Naive thymus-derived CD8-positive, alpha-beta T cell (primary cell): ENCODE results near the gene ADAMTS7. TPM values are rescaled to one million over a fixed set of nuclear protein-coding genes. Genes with fewer than 3 reads are reported as not detected.
A peak's percentile ranks its signal among the peaks of the same experiment; 100 is the strongest.
"Not testable (repeated sequence)": the region's sequence is repeated elsewhere in the genome, so short reads cannot be mapped to it uniquely, and the experiment has no call there.

Experiments
- ATAC-seq, 2 donors: fragments of 150-1000 bp; cut with Tn5 transposase in 1 of 2; sonication (Bioruptor Pico), chemical (Tn5 transposase) in 1 of 2; 1 replicate in 1 of 2; 2 replicates in 1 of 2; pipeline ENCODE4 v1.10.0; 2021; ENCODE audit warnings: mild to moderate bottlenecking in 2 of 2, moderate library complexity in 2 of 2
- POLR2A ChIA-PET: fragments of 350-600 bp; sonication (Branson Sonifier 250); formaldehyde crosslinking; loops from one replicate; lab custom pipeline; 2021; ENCODE audit warnings: antibody characterized with exemption; lab: Charles Lee
- DNase-seq, 10 donors: peaks; one replicate each; pipeline versions ENCODE4 v3.0.0 to v3.0.0-alpha.2; 2020 to 2022
- H3K27ac Mint-ChIP-seq, 10 donors: one replicate each; pipeline ENCODE4 v1.8.0; 2020 to 2022; ENCODE audit warnings: mild to moderate bottlenecking in 10 of 10, mixed read lengths in 10 of 10, moderate library complexity in 4 of 10, inconsistent platforms in 1 of 10
- H3K27me3 Mint-ChIP-seq, 5 donors: one replicate each; pipeline ENCODE4 v1.8.0; 2021 to 2022; ENCODE audit warnings: mixed read lengths in 5 of 5
- H3K36me3 Mint-ChIP-seq, 3 donors: one replicate each; pipeline ENCODE4 v1.8.0; 2020 to 2022; ENCODE audit warnings: mixed read lengths in 3 of 3, mild to moderate bottlenecking in 2 of 3, inconsistent platforms in 1 of 3
- H3K4me1 Mint-ChIP-seq, 4 donors: one replicate each; pipeline ENCODE4 v1.8.0; 2021 to 2022; ENCODE audit warnings: mixed read lengths in 4 of 4
- H3K4me3 Mint-ChIP-seq, 10 donors: one replicate each; pipeline ENCODE4 v1.8.0; 2020 to 2022; ENCODE audit warnings: mild to moderate bottlenecking in 10 of 10, mixed read lengths in 10 of 10, moderate library complexity in 6 of 10, inconsistent platforms in 1 of 10
- H3K9me3 Mint-ChIP-seq, 9 donors: one replicate each; pipeline ENCODE4 v1.8.0; 2020 to 2022; ENCODE audit warnings: mixed read lengths in 9 of 9, mild to moderate bottlenecking in 3 of 9, inconsistent platforms in 1 of 9, moderate library complexity in 1 of 9
- polyA plus RNA-seq, 3 donors: library from polyadenylated mRNA; unstranded; fragments of 300-500 nt; fragmentation: Illumina TruSeq; gene quantifications; one replicate each; pipeline ENCODE4 v1.2.3, GENCODE V29; 2021
- total RNA-seq, 8 experiments: library from RNA in 2 of 8; stranded (reverse) in 2 of 8; gene quantifications; one replicate each; pipeline ENCODE4 v1.2.3 and lab custom pipeline; 2021 to 2026

The ADAMTS7 gene
- total RNA-seq (under 1 TPM; 0.16 to 0.31 TPM), polyA plus RNA-seq (not detected), total RNA-seq (lab: John Stamatoyannopoulos, UW) (0 to 1.0 (median 0.24) reads per million in 6 experiments)

- Mint-ChIP-seq H3K36me3 (peaks cover 2 to 12% (median 3%) of the 10 kb centered on the region in 3 donors), H3K27ac (peak within 1 kb of the TSS in 5 of 10 donors; percentile 35 to 63 (median 38)), H3K4me3 (peak within 1 kb of the TSS; percentile 74 to 95 (median 82)), H3K27me3 (peaks cover 21 to 52% (median 34%) of the 10 kb centered on the region in 5 donors), H3K4me1 (peaks cover 10 to 16% (median 15%) of the 10 kb centered on the region in 4 donors), H3K9me3 (peaks cover 0 to 6% (median 0%) of the 10 kb centered on the region in 9 donors)
- ATAC-seq: peak; percentile 61 to 80
- POLR2A ChIA-PET: no interaction called here
- peak in 9 of 10 donors; percentile 12 to 74 (median 52) for DNase-seq
Measured at GRCh38 chr15:78811124-78811824, at the start of gene ADAMTS7. ADAMTS7 (minus strand) TSS chr15:78811464; CDS start chr15:78811220, 244 bp downstream.

GRCh38 chr15:78859971-78860719, 48.9 kb upstream of the ADAMTS7 start:
- Mint-ChIP-seq H3K27me3 (no peaks in the 10 kb centered on the region), H3K4me1 (peaks cover 4 to 8% (median 6%) of the 10 kb centered on the region in 4 donors), H3K36me3 (no peaks in the 10 kb centered on the region), H3K4me3 (peak overlapping the region; percentile 78 to 91 (median 86)), H3K27ac (peak overlapping the region; percentile 48 to 95 (median 84)), H3K9me3 (no peaks in the 10 kb centered on the region)
- ATAC-seq (peak; percentile 80 to 82), DNase-seq (peak; percentile 21 to 78 (median 60))
- POLR2A ChIA-PET: interaction anchor here (2.7 kb wide), 1 partner anchor 13 kb away, joined by 23 read pairs; the partner anchor contains the start of gene MORF4L1

- DNase-seq: no peak
- no peak for ATAC-seq
- Mint-ChIP-seq H3K4me1 (peaks cover 4 to 8% (median 6%) of the 10 kb centered on the region in 4 donors), H3K36me3 (no peaks in the 10 kb centered on the region), H3K4me3 (no peak overlapping the region), H3K27ac (no peak overlapping the region), H3K27me3 (peaks cover 0 to 7% (median 2%) of the 10 kb centered on the region in 5 donors), H3K9me3 (no peaks in the 10 kb centered on the region)
- POLR2A ChIA-PET: no interaction called here
Measured at GRCh38 chr15:78855746-78856145, 44.5 kb upstream of the ADAMTS7 start.

- Mint-ChIP-seq H3K4me3 (no peak overlapping the region), H3K27ac (no peak overlapping the region), H3K27me3 (peaks cover 0 to 7% (median 2%) of the 10 kb centered on the region in 5 donors), H3K4me1 (peaks cover under 1 to 2% (median 1%) of the 10 kb centered on the region in 4 donors), H3K9me3 (no peaks in the 10 kb centered on the region), H3K36me3 (no peaks in the 10 kb centered on the region)
- ATAC-seq (no peak), DNase-seq (no peak)
- POLR2A ChIA-PET: interaction anchor here (0.7 kb wide), 1 partner anchor 22 kb away, joined by 4 read pairs; no protein-coding TSS in a partner anchor
Measured at GRCh38 chr15:78854833-78855372, 43.6 kb upstream of the ADAMTS7 start.

GRCh38 chr15:78853500-78853899, 42.2 kb upstream of the ADAMTS7 start:
- ATAC-seq (no peak), DNase-seq (no peak)
- Mint-ChIP-seq H3K9me3 (no peaks in the 10 kb centered on the region), H3K4me3 (no peak overlapping the region), H3K27me3 (peaks cover 0 to 7% (median 2%) of the 10 kb centered on the region in 5 donors), H3K4me1 (no peaks in the 10 kb centered on the region), H3K27ac (peak overlapping the region in 1 of 10 donors; percentile 51), H3K36me3 (no peaks in the 10 kb centered on the region)
- POLR2A ChIA-PET: interaction anchor here (0.6 kb wide), 1 partner anchor 92 kb away, joined by 3 read pairs; no protein-coding TSS in a partner anchor

GRCh38 chr15:78850941-78851755, 39.9 kb upstream of the ADAMTS7 start:
- H3K27me3 Mint-ChIP-seq: peaks cover 0 to 7% (median 2%) of the 10 kb centered on the region in 5 donors
- DNase-seq (no peak), ATAC-seq (no peak)
- H3K36me3 Mint-ChIP-seq: no peaks in the 10 kb centered on the region
- H3K9me3 Mint-ChIP-seq: no peaks in the 10 kb centered on the region
- H3K4me1 Mint-ChIP-seq: no peaks in the 10 kb centered on the region
- POLR2A ChIA-PET: no interaction called here
- no peak overlapping the region for H3K27ac Mint-ChIP-seq
- no peak overlapping the region for H3K4me3 Mint-ChIP-seq

- no peak for ATAC-seq
- Mint-ChIP-seq H3K36me3 (no peaks in the 10 kb centered on the region), H3K4me1 (no peaks in the 10 kb centered on the region), H3K27ac (no peak overlapping the region), H3K27me3 (peaks cover 0 to 7% (median 2%) of the 10 kb centered on the region in 5 donors), H3K9me3 (no peaks in the 10 kb centered on the region), H3K4me3 (no peak overlapping the region)
- POLR2A ChIA-PET: no interaction called here
- no peak for DNase-seq
Measured at GRCh38 chr15:78850352-78850751, 39.1 kb upstream of the ADAMTS7 start.

GRCh38 chr15:78847387-78847906, 36.2 kb upstream of the ADAMTS7 start:
- H3K4me3 Mint-ChIP-seq, H3K9me3 Mint-ChIP-seq, POLR2A ChIA-PET, DNase-seq, ATAC-seq, H3K36me3 Mint-ChIP-seq, H3K27me3 Mint-ChIP-seq, H3K27ac Mint-ChIP-seq, H3K4me1 Mint-ChIP-seq: not testable (repeated sequence)

GRCh38 chr15:78846906-78847305, 35.6 kb upstream of the ADAMTS7 start:
- H3K27me3 Mint-ChIP-seq, DNase-seq, H3K27ac Mint-ChIP-seq, H3K4me1 Mint-ChIP-seq, POLR2A ChIA-PET, ATAC-seq, H3K36me3 Mint-ChIP-seq, H3K9me3 Mint-ChIP-seq, H3K4me3 Mint-ChIP-seq: not testable (repeated sequence)

GRCh38 chr15:78842519-78842918, 31.3 kb upstream of the ADAMTS7 start:
- Mint-ChIP-seq H3K4me1 (no peaks in the 10 kb centered on the region), H3K4me3 (no peak overlapping the region), H3K27ac (no peak overlapping the region), H3K9me3 (no peaks in the 10 kb centered on the region), H3K36me3 (no peaks in the 10 kb centered on the region), H3K27me3 (peaks cover 0 to 3% (median 2%) of the 10 kb centered on the region in 5 donors)
- ATAC-seq: no peak
- no peak for DNase-seq
- POLR2A ChIA-PET: no interaction called here

GRCh38 chr15:78841891-78842290, 30.6 kb upstream of the ADAMTS7 start:
- POLR2A ChIA-PET: no interaction called here
- no peak for ATAC-seq
- H3K4me3 Mint-ChIP-seq: no peak overlapping the region

GRCh38 chr15:78841376-78841706, 30.1 kb upstream of the ADAMTS7 start:
- DNase-seq: no peak
- Mint-ChIP-seq H3K4me3 (no peak overlapping the region), H3K27ac (no peak overlapping the region), H3K4me1 (no peaks in the 10 kb centered on the region), H3K36me3 (no peaks in the 10 kb centered on the region), H3K9me3 (no peaks in the 10 kb centered on the region), H3K27me3 (peaks cover 0 to 3% (median 2%) of the 10 kb centered on the region in 5 donors)
- no peak for ATAC-seq
- POLR2A ChIA-PET: no interaction called here

More at GRCh38 chr15:78841891-78842290, 30.6 kb upstream of the ADAMTS7 start:
- Mint-ChIP-seq H3K4me1 (no peaks in the 10 kb centered on the region), H3K27me3 (peaks cover 0 to 3% (median 2%) of the 10 kb centered on the region in 5 donors), H3K9me3 (no peaks in the 10 kb centered on the region), H3K27ac (no peak overlapping the region), H3K36me3 (no peaks in the 10 kb centered on the region)
- DNase-seq: no peak
